GM19438 (cell line): ENCODE measurements around the gene CIC.
A peak's percentile ranks its signal among the peaks of the same experiment; 100 is the strongest.

Source experiments
- ATAC-seq: cut with Tn5 transposase; IDR thresholded peaks from one replicate; pipeline ENCODE4 v1.9.1; 2021; ENCODE audit warnings: low read depth; ENCODE audit not compliant: unreplicated experiment

CIC gene

GRCh38 chr19:42274065-42274682, 5.1 kb downstream of the CIC start:
- no peak for ATAC-seq

GRCh38 chr19:42275103-42275502, 6.1 kb downstream of the CIC start:
- ATAC-seq = no peak

- no peak for ATAC-seq
These were observed 6.5 kb downstream of the CIC start for GRCh38 chr19:42275517-42275916.

GRCh38 chr19:42276284-42276683, 7.2 kb downstream of the CIC start:
- ATAC-seq = no peak

GRCh38 chr19:42276821-42277220, 7.8 kb downstream of the CIC start:
- ATAC-seq = no peak

- ATAC-seq = no peak
These were observed 8.9 kb downstream of the CIC start for GRCh38 chr19:42277821-42278451.

- no peak for ATAC-seq
These were observed 9.6 kb downstream of the CIC start for GRCh38 chr19:42278452-42279154.

GRCh38 chr19:42279155-42279901, 10.3 kb downstream of the CIC start:
- ATAC-seq = no peak

- peak; percentile 36 for ATAC-seq
These were observed 11.1 kb downstream of the CIC start for GRCh38 chr19:42279902-42280814.

- ATAC-seq = no peak
These were observed 11.7 kb downstream of the CIC start for GRCh38 chr19:42280815-42281145.

- ATAC-seq = no peak
These were observed 12.2 kb downstream of the CIC start for GRCh38 chr19:42281146-42281826.

- no peak for ATAC-seq
These were observed 13.0 kb downstream of the CIC start for GRCh38 chr19:42281827-42282762.

GRCh38 chr19:42282819-42283187, 13.8 kb downstream of the CIC start:
- no peak for ATAC-seq

- ATAC-seq = peak; percentile 39
These were observed 14.4 kb downstream of the CIC start for GRCh38 chr19:42283188-42284065.

- ATAC-seq = peak; percentile 25
These were observed 15.0 kb downstream of the CIC start for GRCh38 chr19:42284066-42284501.

- no peak for ATAC-seq
These were observed 15.7 kb downstream of the CIC start for GRCh38 chr19:42284591-42285341.

GRCh38 chr19:42285541-42285941, 16.5 kb downstream of the CIC start:
- no peak for ATAC-seq
